Stimulated activated naive CD4-positive, alpha-beta T cell (primary cell): ENCODE results near the gene SLCO4C1.

ENCODE experiments used
- DNase-seq, 6 experiments: peaks; one replicate each; lab custom pipeline; 2025; lab: John Stamatoyannopoulos, UW

SLCO4C1 gene

GRCh38 chr5:102270036-102270435 is 26.0 kb downstream of the SLCO4C1 start:
- DNase-seq = no peak

DNA sequence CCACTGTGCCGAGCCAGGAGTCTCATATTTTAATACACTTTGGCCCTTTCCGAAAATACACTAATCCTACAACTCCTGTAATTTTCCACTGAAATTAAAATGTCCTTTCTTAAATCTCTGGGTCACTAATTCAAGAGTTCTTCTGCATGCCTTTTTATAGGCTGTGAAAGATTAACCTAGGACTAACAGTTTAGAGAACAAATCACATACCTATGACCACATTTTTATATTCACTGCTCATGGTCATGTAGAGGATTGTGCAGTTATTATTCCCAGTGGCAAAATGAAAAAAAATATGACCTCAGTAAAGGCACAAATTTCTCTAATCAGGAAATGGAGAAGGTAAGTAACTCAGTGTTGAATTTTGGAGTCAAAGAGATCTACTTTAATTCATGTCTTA is 33.4 kb downstream of the SLCO4C1 start:
- no peak for DNase-seq

DNA sequence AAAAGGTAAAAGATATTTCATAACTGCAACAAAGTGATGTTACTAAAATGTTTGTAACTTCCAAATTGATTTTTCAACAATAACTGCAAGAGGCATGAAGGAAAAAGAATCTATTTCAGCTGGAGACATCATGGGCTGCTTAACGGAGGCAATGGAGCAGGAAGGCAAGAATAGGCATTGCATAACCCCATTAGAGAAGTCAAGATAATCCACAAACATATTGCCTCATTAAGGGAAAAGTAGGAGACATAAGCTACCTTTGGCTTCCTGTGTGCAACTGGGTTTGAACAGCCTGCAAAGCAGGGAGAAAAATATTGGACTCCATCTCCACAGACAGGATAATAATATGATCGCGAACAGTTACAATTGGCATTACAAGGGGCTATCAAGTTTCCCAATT is 46.7 kb downstream of the SLCO4C1 start:
- DNase-seq = no peak

GRCh38 chr5:102243213-102243612 is 52.9 kb downstream of the SLCO4C1 start:
- no peak for DNase-seq

- DNase-seq = no peak
These were observed 54.2 kb downstream of the SLCO4C1 start for GRCh38 chr5:102241809-102242421.

DNA sequence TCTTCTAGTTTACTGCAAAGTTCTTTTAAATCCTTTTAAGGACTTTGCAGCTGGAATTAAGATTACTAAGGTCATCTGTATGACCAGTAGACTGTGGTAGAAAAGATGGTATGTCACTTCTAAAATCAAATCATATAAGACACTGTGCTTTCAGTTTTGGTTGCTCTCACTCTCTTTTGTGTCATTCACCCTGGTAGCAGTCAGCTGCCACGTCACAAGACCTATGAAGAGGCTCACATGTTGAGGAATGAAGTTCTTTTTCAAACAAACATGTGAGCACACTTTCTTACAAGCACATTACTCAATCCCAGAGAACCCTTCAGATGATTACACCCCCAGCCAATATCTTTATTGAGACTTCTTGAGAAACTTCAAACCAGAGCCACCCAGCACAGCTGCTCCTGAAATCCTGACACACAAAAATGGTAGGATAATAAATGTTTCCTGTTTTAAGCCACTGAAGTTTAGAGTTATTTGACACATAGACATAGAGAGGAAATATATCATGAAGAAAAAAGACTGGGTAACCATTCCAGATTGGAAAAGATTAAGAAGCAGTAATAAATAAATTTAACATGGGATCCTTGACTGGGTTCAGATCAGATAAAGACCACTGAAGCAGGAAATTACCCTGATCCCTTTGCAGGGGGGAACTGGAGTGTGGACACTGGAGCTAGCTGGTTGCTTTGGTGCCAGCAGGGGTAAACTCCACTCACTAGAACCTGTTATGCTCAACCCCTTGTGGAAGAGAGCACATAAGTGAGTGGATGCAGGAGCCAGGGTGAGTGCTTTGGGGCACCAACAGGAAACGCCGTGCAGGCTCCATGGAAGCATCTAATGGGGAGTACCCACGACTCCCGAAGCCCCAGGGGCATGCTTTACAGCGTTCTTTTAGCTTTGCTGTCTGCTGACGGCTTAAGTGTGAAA is 64.1 kb downstream of the SLCO4C1 start:
- no peak for DNase-seq

DNA sequence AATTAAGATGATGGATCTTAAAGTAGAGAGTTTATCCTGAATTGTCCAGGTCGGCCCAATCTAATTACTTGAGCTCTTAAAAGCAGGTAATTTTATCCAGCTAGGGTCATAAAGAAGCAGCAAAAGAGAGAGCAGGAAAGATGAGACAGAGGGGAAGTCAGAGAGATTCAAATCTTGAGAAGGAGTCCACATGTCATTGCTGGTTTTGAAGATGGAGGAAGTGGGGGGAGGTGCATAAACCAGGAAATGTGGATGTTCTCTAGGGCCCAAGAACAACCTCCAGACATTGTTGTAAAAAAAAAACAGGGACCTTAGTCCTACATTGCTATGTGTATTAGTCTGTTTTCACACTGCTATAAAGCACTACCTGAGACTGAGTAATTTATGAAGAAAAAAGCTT is 66.4 kb downstream of the SLCO4C1 start:
- no peak for DNase-seq

DNA sequence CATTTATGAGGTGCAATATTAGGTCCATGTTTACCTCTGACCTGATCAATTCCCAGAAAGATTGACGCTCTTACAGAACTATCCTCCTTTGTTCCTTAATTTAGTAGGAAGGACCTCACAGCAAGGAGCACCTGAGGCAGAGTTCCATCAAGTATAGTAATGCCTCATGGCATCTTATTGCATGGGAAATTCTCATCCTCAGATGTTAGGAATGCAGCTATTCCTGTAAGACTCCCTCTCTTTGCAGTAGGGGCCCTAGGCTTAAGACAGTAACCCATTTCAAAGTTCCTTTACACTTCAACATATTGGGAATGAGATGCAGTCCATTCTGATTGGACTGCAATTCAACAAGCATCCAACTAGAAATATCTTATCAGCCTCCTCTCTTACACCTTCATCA is 69.8 kb downstream of the SLCO4C1 start:
- DNase-seq = no peak

DNA sequence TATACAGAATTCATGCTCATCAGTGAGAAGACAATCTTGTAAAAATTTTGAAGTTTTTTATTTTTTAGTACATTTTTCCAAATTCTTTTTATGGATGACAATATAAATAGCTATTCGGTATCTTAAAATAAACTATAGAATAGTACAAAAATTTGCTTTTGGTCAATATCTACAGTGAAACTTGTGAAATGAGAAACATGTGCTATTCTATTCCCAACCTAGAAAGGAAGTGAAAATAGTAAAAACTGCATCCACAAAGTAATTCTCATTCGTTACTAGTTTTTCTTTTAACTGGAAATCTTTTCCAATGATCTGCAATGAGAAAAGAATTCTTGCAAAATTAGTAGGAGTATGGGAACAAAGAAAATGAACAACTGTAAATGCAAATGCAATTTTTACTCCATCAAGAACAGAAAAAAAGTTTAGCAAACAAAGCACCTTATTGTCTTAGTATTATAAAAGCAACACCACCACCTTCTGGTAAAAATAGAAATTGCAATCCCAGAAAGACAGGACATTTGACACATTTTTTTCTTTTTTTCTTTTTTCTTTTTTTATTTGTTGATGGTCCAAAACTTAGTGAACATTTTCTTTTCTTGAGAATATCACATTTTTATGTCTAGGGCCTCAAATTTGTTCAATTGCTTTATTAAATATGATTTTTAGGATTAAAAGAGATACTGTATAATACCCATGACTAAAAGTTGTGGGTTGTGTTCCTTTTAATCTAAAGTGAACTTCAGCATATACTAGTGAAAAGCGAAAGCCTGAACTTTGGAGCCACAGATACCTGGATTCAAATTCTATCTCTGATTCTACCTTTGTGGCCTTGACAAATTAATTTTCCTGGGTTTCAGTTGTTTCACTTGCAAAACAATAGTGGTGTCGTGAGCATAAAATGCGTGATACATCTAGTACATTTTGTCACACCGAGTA is 72.3 kb downstream of the SLCO4C1 start:
- DNase-seq = peak in 3 of 6 experiments; percentile 5 to 21 (median 17)

- no peak for DNase-seq
These were observed 73.3 kb downstream of the SLCO4C1 start for GRCh38 chr5:102222772-102223171.

- no peak for DNase-seq
These were observed 74.1 kb downstream of the SLCO4C1 start for GRCh38 chr5:102221949-102222348.

DNA sequence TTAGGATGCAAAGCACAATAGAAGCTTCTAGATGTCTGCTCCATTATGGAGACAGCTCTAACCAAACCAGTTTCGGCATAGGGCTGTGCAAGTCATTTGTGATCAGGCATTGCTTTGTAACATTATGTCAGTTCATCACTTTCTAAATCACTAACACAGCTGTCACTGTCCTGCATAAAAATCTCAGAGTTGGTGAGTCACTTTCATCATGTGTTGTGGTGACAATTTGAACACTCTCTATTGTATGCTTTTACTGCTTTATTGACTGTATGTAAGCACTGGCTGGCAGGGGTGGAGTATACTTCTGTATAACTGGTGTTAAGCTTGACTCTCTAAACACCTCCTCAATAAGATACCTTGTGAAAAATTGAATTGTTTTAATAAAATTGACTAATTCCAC is 77.9 kb downstream of the SLCO4C1 start:
- no peak for DNase-seq

DNA sequence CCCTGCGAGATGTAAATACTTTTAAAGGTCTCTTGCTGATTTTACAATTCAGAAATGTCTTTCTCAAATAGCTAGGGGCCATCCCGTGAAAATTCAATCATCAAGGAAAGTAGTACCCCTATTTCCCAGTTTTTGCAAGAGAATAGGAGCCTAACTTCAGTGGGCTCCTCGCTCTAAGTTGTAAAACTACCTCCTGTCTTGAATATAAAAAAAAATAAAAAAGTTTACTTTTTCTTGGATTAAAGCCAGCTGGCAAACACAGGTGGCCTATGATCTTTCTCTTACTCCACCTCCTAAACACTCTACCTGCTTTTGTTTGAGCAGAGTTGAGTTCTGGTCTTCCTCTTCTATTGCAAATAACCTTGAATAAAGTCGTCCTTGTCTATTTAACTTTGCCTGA is 79.4 kb downstream of the SLCO4C1 start:
- DNase-seq = no peak

DNA sequence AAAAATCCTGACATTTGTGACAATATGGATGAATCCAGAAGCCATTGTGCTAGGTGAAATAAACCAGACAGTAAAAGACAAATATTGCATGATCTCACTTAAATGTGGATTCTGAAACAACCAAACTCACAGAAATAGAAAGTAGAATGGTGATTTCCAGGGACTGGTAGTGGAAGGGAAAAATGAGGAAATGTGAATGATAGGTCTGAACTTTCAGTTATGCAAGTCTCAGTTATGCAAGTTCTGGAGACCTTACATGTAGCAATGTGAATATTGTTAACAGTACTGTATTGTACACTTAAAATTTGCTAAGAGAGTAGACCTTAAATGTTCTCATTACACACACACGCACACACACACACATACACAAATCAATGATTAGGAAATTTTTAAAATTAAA is 84.9 kb downstream of the SLCO4C1 start:
- no peak for DNase-seq

- no peak for DNase-seq
These were observed 95.2 kb downstream of the SLCO4C1 start for GRCh38 chr5:102200861-102201260.

DNA sequence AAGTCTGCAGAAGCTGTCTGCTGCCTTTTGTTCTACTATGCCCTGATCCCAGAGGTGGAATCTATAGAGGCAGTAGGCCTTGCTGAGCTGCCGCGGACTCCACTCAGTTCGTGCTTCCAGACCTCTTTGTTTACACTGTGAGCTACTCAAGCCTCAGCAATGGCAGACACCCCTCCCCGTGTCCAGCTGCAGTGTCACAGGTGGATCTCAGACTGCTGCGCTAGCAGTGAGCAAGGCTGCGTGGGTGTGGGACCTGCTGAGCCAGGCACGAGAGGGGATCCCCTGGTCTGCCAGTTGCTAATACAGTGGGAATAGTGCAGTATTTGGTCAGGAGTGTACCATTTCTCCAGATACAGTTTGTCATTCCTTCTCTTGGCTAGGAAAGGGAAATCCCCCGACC is 99.6 kb downstream of the SLCO4C1 start:
- DNase-seq = no peak
